GM23338 (cell line): ENCODE results near the gene OR6B2. TPM values are rescaled to one million over a fixed set of nuclear protein-coding genes. Genes with fewer than 3 reads are reported as not detected.

Experiments used
- ATAC-seq: fragments of 200-7000 bp; cut with Tn5 transposase; 3 replicates; pipeline ENCODE4 v1.9.1; 2020
- DNase-seq: peaks from one replicate; pipeline ENCODE4 v3.0.0-alpha.2; 2015; ENCODE audit warnings: low spot score
- H2AFZ ChIP-seq: fragments of 200-600 bp; sonication (generic); 2 replicates; pipeline ENCODE4 v1.8.0; 2016; ENCODE audit warnings: antibody characterized with exemption, mild to moderate bottlenecking, moderate library complexity
- H3F3A ChIP-seq: fragments of 200-600 bp; sonication (generic); replicated peaks from 2 replicates; pipeline ENCODE4 v1.8.0; 2017; ENCODE audit warnings: antibody characterized with exemption, mixed run types, low read depth
- H3K27ac ChIP-seq: fragments of 200-600 bp; sonication (generic); 2 replicates; pipeline ENCODE4 v1.6.1; 2016; ENCODE audit warnings: low read depth
- H3K27me3 ChIP-seq: fragments of 200-600 bp; sonication (generic); 2 replicates; pipeline ENCODE4 v1.8.0; 2016; ENCODE audit warnings: mild to moderate bottlenecking, mixed run types, moderate library complexity; ENCODE audit not compliant: insufficient read depth
- H3K36me3 ChIP-seq: fragments of 200-600 bp; sonication (generic); 2 replicates; pipeline ENCODE4 v1.8.0; 2016; ENCODE audit warnings: mild to moderate bottlenecking; ENCODE audit not compliant: insufficient read depth
- H3K4me1 ChIP-seq: fragments of 200-600 bp; sonication (generic); 2 replicates; pipeline ENCODE4 v1.8.0; 2016; ENCODE audit warnings: mild to moderate bottlenecking, moderate library complexity; ENCODE audit not compliant: insufficient read depth
- H3K4me2 ChIP-seq: fragments of 200-600 bp; sonication (generic); 2 replicates; pipeline ENCODE4 v1.7.1; 2017; ENCODE audit warnings: mixed run types
- H3K4me3 ChIP-seq: fragments of 200-600 bp; sonication (generic); 2 replicates; pipeline ENCODE4 v1.6.1; 2016; ENCODE audit warnings: mixed run types
- H3K79me2 ChIP-seq: fragments of 200-600 bp; sonication (generic); replicated peaks from 2 replicates; pipeline ENCODE4 v1.8.0; 2017; ENCODE audit warnings: mild to moderate bottlenecking; ENCODE audit not compliant: insufficient read depth
- H3K9me2 ChIP-seq: fragments of 200-600 bp; sonication (generic); 2 replicates; pipeline ENCODE4 v1.8.0; 2017; ENCODE audit not compliant: insufficient read depth
- H4K20me1 ChIP-seq: fragments of 200-600 bp; sonication (generic); replicated peaks from 2 replicates; pipeline ENCODE4 v1.8.0; 2017; ENCODE audit warnings: mild to moderate bottlenecking; ENCODE audit not compliant: insufficient read depth
- H3K27ac Mint-ChIP-seq: 2 replicates; pipeline ENCODE4 v1.8.0; 2020; ENCODE audit warnings: inconsistent platforms, mild to moderate bottlenecking, moderate library complexity, mixed read lengths
- H3K27me3 Mint-ChIP-seq: 3 replicates; pipeline ENCODE4 v1.8.0; 2022; ENCODE audit warnings: low read depth, mild to moderate bottlenecking, moderate library complexity, mixed read lengths, inconsistent platforms; ENCODE audit not compliant: insufficient read depth, poor library complexity
- H3K36me3 Mint-ChIP-seq: 3 replicates; pipeline ENCODE4 v1.8.0; 2021; ENCODE audit warnings: low read depth, mild to moderate bottlenecking, inconsistent platforms, moderate library complexity, mixed read lengths
- H3K4me1 Mint-ChIP-seq: 3 replicates; pipeline ENCODE4 v1.8.0; 2020; ENCODE audit warnings: mild to moderate bottlenecking, inconsistent platforms, mixed read lengths
- H3K4me3 Mint-ChIP-seq: 3 replicates; pipeline ENCODE4 v1.8.0; 2021; ENCODE audit warnings: moderate library complexity, mild to moderate bottlenecking, inconsistent platforms, mixed read lengths
- H3K9me3 Mint-ChIP-seq: 3 replicates; pipeline ENCODE4 v1.8.0; 2020; ENCODE audit warnings: moderate library complexity, mild to moderate bottlenecking, inconsistent platforms, mixed read lengths
- CREB1 ChIP-seq: fragments of 250-450 bp; sonication (Bioruptor Pico); IDR thresholded peaks from 2 replicates; pipeline ENCODE4 v1.5.0; 2020; ENCODE audit warnings: low read depth, mild to moderate bottlenecking, moderate library complexity
- EZH2 ChIP-seq: fragments of 200-600 bp; sonication (generic); IDR thresholded peaks from one replicate; pipeline ENCODE4 v1.8.0; 2017; ENCODE audit warnings: antibody characterized with exemption, mild to moderate bottlenecking, low read depth; ENCODE audit not compliant: unreplicated experiment
- EZH2phosphoT487 ChIP-seq: fragments of 200-600 bp; sonication (generic); IDR thresholded peaks from one replicate; pipeline ENCODE4 v1.8.1; 2018; ENCODE audit warnings: antibody characterized with exemption; ENCODE audit not compliant: unreplicated experiment
- NANOG ChIP-seq: IDR thresholded peaks from 2 replicates; pipeline ENCODE4 v1.6.1; 2016; ENCODE audit warnings: antibody characterized with exemption, borderline replicate concordance
- POLR2AphosphoS5 ChIP-seq: IDR thresholded peaks from 2 replicates; pipeline ENCODE4 v1.6.1; 2016; ENCODE audit warnings: antibody characterized with exemption, low read depth
- STAT1 ChIP-seq: IDR thresholded peaks from one replicate; pipeline ENCODE4 v1.6.1; 2016; ENCODE audit warnings: antibody characterized with exemption; ENCODE audit not compliant: unreplicated experiment
- ZNF114 ChIP-seq: fragments of 250-450 bp; sonication (Bioruptor Pico); IDR thresholded peaks from 2 replicates; pipeline ENCODE4 v1.5.0; 2020; ENCODE audit warnings: mild to moderate bottlenecking, moderate library complexity
- ZNF331 ChIP-seq: fragments of 250-450 bp; sonication (Bioruptor Pico); IDR thresholded peaks from 2 replicates; pipeline ENCODE4 v1.5.0; 2020; ENCODE audit warnings: low read depth, mild to moderate bottlenecking, moderate library complexity
- polyA plus RNA-seq: library from polyadenylated mRNA; unstranded; fragments of >200 nt; fragmentation: Nextera tagmentation; extraction: Ambion mirVana; gene quantifications from 2 replicates; pipeline ENCODE4 v1.2.1, GENCODE V29; 2016
- total RNA-seq: library from RNA; depleted of rRNA; stranded (reverse); fragments of >200 nt; shearing (Covaris generic); gene quantifications from 2 replicates; pipeline ENCODE4 v1.2.3, GENCODE V29; 2014
- TF ChIP-seq, protein P1 (sequence below), 2 experiments: fragments of 200-600 bp in 1 of 2; sonication (generic) in 1 of 2; conservative IDR thresholded peaks; 2 replicates each; pipeline versions ENCODE4 v1.5.1 to v1.6.1; 2016 to 2017; ENCODE audit warnings: antibody characterized with exemption in 2 of 2, low read depth in 2 of 2, mild to moderate bottlenecking in 2 of 2, moderate library complexity in 1 of 2
- TF ChIP-seq, protein P2 (sequence below): IDR thresholded peaks from 2 replicates; pipeline ENCODE4 v1.6.1; 2016; ENCODE audit warnings: antibody characterized with exemption
- TF ChIP-seq, protein P3 (sequence below): fragments of 250-450 bp; sonication (Bioruptor Pico); IDR thresholded peaks from 2 replicates; pipeline ENCODE4 v1.5.0; 2020; ENCODE audit warnings: mild to moderate bottlenecking, moderate library complexity

Gene OR6B2
- total and polyA plus RNA-seq, 2 experiments from 2014 or later: not detected

DNA sequence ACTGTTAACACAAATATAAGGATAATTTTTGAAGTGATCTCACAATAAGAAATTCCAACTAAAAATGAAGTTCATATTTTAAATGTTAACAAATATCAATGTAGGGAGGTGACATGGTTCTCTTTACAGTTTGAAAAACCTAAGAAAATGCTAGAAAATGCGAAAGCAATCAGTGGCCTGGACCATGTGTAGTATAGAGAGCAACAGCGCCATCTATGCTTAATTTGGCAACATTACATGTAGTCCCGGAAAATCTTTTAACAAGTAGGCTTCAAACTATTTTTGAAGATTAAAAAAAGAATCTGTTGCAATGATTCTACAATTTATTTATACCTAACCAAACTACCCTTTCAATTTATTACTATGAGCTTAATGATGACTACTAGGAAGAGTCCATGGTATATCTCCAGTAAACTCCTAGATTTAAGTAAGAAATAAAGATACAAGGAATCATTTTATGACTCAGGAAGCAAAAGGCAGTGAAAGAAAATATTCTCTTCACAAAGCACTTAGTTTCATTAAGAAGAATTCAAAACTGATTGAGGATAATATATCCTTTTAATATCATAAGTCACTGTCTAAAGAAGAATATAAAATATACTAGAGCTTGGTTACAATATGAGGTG, 38.4 kb downstream of the OR6B2 start:
- H3K4me3 Mint-ChIP-seq: no peak overlapping the region
- no peaks in the 10 kb centered on the region for H3F3A ChIP-seq
- no peaks in the 10 kb centered on the region for H3K9me2 ChIP-seq
- no peaks in the 10 kb centered on the region for H3K4me1 ChIP-seq
- peak; percentile 78 for DNase-seq
- no peaks in the 10 kb centered on the region; the same call in 2 of the 3 replicates for H3K4me1 Mint-ChIP-seq
- ATAC-seq: peak; percentile 50
- H3K27me3 Mint-ChIP-seq: peaks cover 10% of the 10 kb centered on the region
- H3K4me3 ChIP-seq: no peak overlapping the region
- no peak overlapping the region for H3K27ac Mint-ChIP-seq
- no peak overlapping the region for H3K4me2 ChIP-seq
- no peak overlapping the region for H3K27ac ChIP-seq
- H3K27me3 ChIP-seq: no peaks in the 10 kb centered on the region
- H3K36me3 ChIP-seq: peaks cover 21% of the 10 kb centered on the region
- H3K79me2 ChIP-seq: no peaks in the 10 kb centered on the region; the same call in 1 of the 2 replicates
- H3K9me3 Mint-ChIP-seq: peaks cover 3% of the 10 kb centered on the region; the same call in 1 of the 3 replicates
- peaks cover 10% of the 10 kb centered on the region; the same call in 1 of the 2 replicates for H4K20me1 ChIP-seq
- H2AFZ ChIP-seq: no peak overlapping the region
- TF ChIP-seq ZNF331 (CRISPR knock-in tag) (no peak), CREB1 (CRISPR knock-in tag) (no peak), NANOG (no peak)
- TF ChIP-seq, protein P1, sequence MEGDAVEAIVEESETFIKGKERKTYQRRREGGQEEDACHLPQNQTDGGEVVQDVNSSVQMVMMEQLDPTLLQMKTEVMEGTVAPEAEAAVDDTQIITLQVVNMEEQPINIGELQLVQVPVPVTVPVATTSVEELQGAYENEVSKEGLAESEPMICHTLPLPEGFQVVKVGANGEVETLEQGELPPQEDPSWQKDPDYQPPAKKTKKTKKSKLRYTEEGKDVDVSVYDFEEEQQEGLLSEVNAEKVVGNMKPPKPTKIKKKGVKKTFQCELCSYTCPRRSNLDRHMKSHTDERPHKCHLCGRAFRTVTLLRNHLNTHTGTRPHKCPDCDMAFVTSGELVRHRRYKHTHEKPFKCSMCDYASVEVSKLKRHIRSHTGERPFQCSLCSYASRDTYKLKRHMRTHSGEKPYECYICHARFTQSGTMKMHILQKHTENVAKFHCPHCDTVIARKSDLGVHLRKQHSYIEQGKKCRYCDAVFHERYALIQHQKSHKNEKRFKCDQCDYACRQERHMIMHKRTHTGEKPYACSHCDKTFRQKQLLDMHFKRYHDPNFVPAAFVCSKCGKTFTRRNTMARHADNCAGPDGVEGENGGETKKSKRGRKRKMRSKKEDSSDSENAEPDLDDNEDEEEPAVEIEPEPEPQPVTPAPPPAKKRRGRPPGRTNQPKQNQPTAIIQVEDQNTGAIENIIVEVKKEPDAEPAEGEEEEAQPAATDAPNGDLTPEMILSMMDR (conservative IDR thresholded peaks at IDR 0.05; ENCODE audit: low read depth in 2 of 2): peak; percentile 75 to 94
- peaks cover 64% of the 10 kb centered on the region for H3K36me3 Mint-ChIP-seq

DNA sequence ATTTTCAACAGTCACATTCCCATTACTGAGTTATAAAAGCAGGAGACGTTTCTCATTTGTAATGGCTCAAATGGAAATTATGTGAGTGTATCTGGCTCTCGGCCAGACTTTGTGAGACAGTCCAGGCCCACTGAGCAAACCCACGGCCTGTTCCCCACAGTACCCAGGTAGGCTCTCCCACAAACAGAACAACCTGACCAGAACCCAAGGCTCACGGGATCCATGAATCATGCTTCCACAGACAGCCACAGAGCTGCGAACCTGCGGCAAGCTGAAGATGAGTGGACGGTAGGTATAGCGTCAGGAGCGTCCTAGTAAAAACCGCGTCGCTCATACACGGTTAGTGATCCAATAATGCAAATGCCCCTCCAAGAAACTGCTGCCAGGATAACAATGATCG, 39.3 kb downstream of the OR6B2 start:
- Histone ChIP-seq H3K79me2 (no peaks in the 10 kb centered on the region; the same call in 1 of the 2 replicates), H3K4me2 (no peak overlapping the region), H3K4me3 (no peak overlapping the region), H2AFZ (no peak overlapping the region), H3K9me2 (no peaks in the 10 kb centered on the region), H3K36me3 (peaks cover 29% of the 10 kb centered on the region), H4K20me1 (peaks cover 10% of the 10 kb centered on the region; the same call in 1 of the 2 replicates), H3K27ac (no peak overlapping the region), H3K27me3 (no peaks in the 10 kb centered on the region), H3K4me1 (no peaks in the 10 kb centered on the region), H3F3A (no peaks in the 10 kb centered on the region)
- Mint-ChIP-seq H3K4me3 (no peak overlapping the region), H3K4me1 (no peaks in the 10 kb centered on the region; the same call in 2 of the 3 replicates), H3K27me3 (peaks cover 10% of the 10 kb centered on the region), H3K9me3 (peaks cover 4% of the 10 kb centered on the region; the same call in 2 of the 3 replicates), H3K27ac (no peak overlapping the region), H3K36me3 (peaks cover 70% of the 10 kb centered on the region)
- no peak for DNase-seq
- ATAC-seq: no peak
- no peak for TF ChIP-seq POLR2AphosphoS5
- TF ChIP-seq, protein P2, sequence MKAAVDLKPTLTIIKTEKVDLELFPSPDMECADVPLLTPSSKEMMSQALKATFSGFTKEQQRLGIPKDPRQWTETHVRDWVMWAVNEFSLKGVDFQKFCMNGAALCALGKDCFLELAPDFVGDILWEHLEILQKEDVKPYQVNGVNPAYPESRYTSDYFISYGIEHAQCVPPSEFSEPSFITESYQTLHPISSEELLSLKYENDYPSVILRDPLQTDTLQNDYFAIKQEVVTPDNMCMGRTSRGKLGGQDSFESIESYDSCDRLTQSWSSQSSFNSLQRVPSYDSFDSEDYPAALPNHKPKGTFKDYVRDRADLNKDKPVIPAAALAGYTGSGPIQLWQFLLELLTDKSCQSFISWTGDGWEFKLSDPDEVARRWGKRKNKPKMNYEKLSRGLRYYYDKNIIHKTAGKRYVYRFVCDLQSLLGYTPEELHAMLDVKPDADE: no peak
- no peak for TF ChIP-seq EZH2phosphoT487
- TF ChIP-seq STAT1: no peak
- TF ChIP-seq EZH2: no peak
- TF ChIP-seq CREB1 (CRISPR knock-in tag): no peak
- TF ChIP-seq, protein P3, sequence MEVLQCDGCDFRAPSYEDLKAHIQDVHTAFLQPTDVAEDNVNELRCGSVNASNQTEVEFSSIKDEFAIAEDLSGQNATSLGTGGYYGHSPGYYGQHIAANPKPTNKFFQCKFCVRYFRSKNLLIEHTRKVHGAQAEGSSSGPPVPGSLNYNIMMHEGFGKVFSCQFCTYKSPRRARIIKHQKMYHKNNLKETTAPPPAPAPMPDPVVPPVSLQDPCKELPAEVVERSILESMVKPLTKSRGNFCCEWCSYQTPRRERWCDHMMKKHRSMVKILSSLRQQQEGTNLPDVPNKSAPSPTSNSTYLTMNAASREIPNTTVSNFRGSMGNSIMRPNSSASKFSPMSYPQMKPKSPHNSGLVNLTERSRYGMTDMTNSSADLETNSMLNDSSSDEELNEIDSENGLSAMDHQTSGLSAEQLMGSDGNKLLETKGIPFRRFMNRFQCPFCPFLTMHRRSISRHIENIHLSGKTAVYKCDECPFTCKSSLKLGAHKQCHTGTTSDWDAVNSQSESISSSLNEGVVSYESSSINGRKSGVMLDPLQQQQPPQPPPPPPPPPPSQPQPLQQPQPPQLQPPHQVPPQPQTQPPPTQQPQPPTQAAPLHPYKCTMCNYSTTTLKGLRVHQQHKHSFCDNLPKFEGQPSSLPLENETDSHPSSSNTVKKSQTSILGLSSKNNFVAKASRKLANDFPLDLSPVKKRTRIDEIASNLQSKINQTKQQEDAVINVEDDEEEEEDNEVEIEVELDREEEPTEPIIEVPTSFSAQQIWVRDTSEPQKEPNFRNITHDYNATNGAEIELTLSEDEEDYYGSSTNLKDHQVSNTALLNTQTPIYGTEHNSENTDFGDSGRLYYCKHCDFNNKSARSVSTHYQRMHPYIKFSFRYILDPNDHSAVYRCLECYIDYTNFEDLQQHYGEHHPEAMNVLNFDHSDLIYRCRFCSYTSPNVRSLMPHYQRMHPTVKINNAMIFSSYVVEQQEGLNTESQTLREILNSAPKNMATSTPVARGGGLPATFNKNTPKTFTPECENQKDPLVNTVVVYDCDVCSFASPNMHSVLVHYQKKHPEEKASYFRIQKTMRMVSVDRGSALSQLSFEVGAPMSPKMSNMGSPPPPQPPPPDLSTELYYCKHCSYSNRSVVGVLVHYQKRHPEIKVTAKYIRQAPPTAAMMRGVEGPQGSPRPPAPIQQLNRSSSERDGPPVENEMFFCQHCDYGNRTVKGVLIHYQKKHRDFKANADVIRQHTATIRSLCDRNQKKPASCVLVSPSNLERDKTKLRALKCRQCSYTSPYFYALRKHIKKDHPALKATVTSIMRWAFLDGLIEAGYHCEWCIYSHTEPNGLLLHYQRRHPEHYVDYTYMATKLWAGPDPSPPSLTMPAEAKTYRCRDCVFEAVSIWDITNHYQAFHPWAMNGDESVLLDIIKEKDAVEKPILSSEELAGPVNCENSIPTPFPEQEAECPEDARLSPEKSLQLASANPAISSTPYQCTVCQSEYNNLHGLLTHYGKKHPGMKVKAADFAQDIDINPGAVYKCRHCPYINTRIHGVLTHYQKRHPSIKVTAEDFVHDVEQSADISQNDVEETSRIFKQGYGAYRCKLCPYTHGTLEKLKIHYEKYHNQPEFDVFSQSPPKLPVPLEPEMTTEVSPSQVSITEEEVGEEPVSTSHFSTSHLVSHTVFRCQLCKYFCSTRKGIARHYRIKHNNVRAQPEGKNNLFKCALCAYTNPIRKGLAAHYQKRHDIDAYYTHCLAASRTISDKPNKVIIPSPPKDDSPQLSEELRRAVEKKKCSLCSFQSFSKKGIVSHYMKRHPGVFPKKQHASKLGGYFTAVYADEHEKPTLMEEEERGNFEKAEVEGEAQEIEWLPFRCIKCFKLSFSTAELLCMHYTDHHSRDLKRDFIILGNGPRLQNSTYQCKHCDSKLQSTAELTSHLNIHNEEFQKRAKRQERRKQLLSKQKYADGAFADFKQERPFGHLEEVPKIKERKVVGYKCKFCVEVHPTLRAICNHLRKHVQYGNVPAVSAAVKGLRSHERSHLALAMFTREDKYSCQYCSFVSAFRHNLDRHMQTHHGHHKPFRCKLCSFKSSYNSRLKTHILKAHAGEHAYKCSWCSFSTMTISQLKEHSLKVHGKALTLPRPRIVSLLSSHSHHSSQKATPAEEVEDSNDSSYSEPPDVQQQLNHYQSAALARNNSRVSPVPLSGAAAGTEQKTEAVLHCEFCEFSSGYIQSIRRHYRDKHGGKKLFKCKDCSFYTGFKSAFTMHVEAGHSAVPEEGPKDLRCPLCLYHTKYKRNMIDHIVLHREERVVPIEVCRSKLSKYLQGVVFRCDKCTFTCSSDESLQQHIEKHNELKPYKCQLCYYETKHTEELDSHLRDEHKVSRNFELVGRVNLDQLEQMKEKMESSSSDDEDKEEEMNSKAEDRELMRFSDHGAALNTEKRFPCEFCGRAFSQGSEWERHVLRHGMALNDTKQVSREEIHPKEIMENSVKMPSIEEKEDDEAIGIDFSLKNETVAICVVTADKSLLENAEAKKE (CRISPR knock-in tag): no peak
- TF ChIP-seq ZNF114 (CRISPR knock-in tag): no peak
- no peak for TF ChIP-seq NANOG
- TF ChIP-seq ZNF331 (CRISPR knock-in tag): no peak
